ENCODE measurements around the gene UNC50.
A peak's percentile ranks its signal among the peaks of the same experiment; 100 is the strongest.
"Not testable (repeated sequence)": the region's sequence is repeated elsewhere in the genome, so short reads cannot be mapped to it uniquely, and the experiment has no call there.

Gene UNC50

DNA sequence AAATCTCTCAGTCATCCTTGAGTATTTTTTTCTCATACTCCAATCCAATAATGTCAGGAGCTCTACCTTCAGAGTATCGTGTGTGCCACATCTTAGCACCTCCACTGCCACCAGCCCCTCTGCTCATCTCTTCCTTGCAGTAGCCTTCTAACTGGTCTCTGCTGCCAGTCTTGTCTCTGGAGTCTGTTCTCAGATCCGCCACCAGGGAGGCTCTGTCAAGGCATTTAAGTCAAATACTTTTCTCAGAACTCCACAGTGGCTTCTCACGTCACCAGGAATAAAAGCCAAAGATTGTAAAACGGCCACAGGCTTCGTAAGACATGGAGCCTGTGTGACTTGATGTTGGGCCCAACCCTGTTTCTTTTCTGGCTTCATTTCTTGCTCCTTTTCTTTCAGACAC, 7.1 kb downstream of the UNC50 start:
- no peak for DNase-seq

- no peak for DNase-seq
Observed at GRCh38 chr2:98617149-98617548, 8.8 kb downstream of the UNC50 start.

DNA sequence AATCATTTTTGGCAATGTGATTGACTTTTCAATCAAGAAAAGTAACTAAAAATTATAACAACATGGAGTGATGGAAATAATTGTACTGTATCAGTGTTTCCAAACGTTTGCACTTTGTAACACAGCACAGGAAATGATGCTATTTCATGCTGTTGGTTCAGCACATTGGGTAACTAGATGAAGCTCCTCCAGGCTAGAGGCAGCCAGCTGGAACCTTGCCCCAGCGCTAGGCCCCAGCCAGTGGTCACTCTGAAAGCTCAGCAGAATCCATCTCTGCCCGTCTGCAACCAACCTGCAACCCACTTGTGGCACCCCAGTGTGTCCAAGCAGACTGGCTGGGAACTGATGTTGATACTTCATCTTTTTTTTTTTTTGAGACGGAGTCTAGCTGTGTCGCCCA, 15.3 kb downstream of the UNC50 start:
- no peak for DNase-seq

- DNase-seq = no peak
Observed at GRCh38 chr2:98632351-98632750, 24.0 kb downstream of the UNC50 start.

DNA sequence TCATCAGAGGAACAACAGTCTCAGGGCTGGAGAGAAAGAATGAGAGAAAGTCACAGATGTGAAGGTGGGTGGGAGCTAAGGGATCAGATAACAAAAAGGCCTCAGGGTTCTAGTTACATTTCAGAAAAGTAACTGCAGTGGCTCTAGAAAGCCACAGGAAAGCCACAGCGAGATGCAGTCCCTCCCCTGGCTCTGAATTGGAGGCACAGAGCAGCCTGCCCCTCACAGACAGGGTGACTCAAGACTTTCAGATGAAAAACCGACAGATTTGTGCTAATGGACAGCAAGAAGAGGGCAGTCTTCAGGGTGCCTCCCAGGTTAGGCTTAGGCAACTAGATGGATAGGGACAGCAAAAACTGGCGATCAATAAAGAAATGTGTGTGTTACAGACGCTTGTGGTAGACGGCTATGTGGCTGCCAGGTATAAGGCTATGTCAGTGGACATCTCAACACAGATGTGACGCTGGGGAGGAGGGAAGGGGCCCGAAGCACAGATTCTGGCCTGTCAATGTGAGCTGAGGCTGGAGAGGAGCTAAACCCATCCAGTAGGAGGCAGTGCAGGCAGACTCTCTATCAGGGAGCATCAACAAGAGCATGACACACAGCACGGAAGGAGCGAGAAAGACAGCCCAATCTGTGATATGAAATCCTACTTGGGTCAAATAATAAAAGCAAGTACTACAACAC, 26.2 kb downstream of the UNC50 start:
- no peak for DNase-seq

GRCh38 chr2:98637401-98638147, 29.2 kb downstream of the UNC50 start:
- DNase-seq = no peak

DNA sequence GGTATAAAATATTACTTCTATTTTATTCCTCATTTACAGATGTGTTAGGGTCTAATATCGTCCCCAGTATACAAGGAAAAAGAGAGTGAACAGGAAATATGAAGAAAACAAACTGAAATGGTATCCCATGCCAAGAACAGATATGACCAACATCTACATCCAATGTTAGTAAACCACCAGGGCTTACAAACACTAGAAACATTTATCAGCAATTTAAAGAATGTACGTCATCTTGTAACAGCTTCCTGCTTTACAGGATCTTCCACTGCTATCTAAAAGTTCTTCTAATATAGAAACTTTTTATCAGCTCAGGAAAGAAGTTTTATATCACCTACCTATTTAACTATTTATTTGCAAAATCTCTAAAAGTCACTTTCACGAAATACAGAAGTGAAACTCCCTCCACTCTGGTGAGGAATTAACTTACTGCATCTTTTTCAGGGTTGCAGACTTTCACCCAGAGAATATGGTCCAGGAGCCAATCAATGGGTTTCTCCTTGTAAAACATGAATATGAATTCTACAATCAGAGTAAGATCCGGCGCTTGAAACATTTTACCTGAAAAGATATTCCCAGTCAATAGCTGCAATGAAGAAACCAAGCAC, 35.2 kb downstream of the UNC50 start:
- DNase-seq = no peak

GRCh38 chr2:98647636-98648035, 39.2 kb downstream of the UNC50 start:
- DNase-seq = no peak

DNA sequence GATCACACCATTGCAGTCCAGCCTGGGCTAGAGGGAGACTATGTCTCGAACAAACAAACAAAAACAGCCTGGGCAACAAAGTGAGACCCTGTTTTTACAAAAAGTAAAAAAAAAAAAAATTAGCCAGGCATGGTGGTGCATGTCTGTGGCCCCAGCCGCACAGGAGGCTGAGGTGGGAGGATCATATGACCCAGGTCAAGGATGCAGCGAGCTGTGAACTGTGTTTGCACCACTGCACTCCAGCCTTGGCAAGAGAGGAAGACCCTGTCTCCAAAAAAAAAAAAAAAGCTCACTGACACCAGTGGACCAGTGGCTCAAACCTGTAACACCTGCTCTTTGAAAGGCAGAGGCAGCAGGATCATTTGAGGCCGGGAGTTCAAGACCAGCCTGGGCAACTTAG, 40.1 kb downstream of the UNC50 start:
- no peak for DNase-seq

GRCh38 chr2:98649135-98649991, 41.0 kb downstream of the UNC50 start:
- peak; percentile 9 for DNase-seq

GRCh38 chr2:98649992-98650375, 41.6 kb downstream of the UNC50 start:
- DNase-seq = no peak

DNA sequence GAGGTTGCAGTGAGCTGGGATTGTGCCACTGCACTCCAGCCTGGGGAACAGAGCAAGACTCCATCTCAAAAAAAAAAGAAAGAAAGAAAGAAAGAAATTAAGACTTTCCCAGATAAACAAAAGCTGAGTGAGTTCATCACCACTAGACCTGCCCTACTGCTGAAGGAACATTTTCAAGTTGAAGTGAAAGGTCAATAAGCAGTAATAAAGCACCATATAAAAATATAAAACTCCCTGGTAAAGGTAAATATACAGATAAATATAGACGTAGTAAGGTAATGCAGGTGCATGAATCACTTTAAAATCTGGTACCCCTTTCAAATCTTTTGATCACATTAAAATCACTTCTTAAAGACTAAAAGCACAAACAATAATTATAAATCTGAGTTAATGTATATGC, 42.6 kb downstream of the UNC50 start:
- DNase-seq = no peak

DNA sequence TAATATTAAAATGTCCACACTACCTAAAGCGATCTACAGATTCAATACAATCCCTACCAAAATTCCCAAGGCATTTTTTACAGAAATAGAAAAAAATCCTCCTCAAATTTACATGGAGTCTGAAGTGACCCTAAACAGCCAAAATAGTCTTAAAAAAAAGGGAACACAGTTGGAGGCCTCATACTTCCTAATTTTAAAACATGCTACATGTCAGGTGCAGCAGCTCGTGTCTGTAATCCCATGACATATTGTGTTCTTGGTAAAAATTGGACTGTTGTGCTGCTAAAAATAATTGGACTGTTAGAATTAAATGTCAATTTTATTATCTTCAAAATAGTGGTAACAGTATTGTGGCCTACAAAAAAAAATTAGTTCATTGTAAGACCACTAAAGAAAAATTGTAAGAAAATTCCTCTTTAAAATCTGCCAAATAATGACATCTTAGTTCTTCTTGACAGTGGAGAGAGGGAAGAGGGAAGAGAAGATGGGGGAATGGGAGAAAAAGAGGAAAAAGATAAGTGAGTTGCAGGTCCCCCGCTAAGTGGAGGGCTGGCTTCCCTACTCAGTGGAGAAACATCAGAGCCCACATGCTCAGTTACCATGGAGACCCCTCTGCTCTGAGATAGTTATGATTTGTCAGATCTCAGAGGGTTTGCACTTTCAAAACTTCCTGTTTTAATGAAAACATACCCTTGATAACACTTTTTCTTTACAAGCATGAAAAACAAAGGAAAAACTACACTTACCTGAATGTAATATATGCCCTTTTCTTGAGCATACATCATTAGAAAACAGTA, 46.5 kb downstream of the UNC50 start:
- no peak for DNase-seq

GRCh38 chr2:98656800-98657199, 48.4 kb downstream of the UNC50 start:
- no peak for DNase-seq

DNA sequence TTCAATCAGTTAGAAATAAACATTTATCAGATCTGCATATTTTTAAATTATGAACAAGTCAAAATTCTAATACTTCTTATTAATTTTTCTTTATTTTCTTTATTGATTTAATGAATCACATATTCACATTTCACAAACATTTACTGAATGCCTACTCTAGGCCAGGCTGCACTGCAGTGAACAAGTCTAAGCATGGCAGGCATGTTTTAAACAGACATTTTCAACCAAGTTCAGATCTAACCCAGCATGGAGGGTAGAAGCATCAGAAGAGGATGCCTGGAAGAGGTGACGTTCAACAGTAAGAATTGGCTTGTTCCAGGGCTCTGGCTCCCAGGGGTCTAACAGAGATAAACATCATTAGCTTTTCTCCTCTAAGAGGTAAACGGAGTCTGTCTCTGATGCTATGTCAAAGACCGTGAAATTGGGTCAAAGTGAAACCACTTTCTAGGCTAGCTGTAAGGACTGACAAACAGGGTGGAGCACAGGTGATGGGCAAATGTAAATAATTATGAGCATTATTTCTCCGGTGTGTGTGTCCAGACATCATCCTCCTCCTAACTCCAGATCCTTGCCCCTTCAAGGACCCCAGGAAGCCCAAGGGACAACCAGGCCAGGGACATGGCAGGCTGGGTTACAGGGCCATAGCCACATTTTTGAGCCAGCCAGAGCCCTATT, 50.6 kb downstream of the UNC50 start:
- no peak for DNase-seq

GRCh38 chr2:98659491-98659840, 51.1 kb downstream of the UNC50 start:
- DNase-seq = not testable (repeated sequence)

- no peak for DNase-seq
Observed at GRCh38 chr2:98663511-98664090, 55.2 kb downstream of the UNC50 start.

GRCh38 chr2:98664323-98664722, 55.9 kb downstream of the UNC50 start:
- DNase-seq = no peak

GRCh38 chr2:98665677-98666076, 57.3 kb downstream of the UNC50 start:
- no peak for DNase-seq
